Spinal cord (tissue), 10 donors: ENCODE results near the gene IMPA2. TPM values are rescaled to one million over a fixed set of nuclear protein-coding genes. Genes with fewer than 3 reads are reported as not detected.

Experiments
- DNase-seq, 6 donors: peaks; one replicate each; pipeline versions ENCODE4 v3.0.0 to v3.0.0-alpha.2; 2013 to 2015; ENCODE audit warnings: low spot score in 6 of 6, low read depth in 4 of 6
- H3K27ac ChIP-seq: one replicate; pipeline ENCODE4 v1.5.1; 2013; ENCODE audit warnings: low read depth, low read length, control low read depth
- H3K27me3 ChIP-seq: one replicate; pipeline ENCODE4 v1.6.1; 2013; ENCODE audit warnings: low read length; ENCODE audit not compliant: control insufficient read depth, insufficient read depth
- H3K36me3 ChIP-seq: one replicate; pipeline ENCODE4 v1.6.1; 2013; ENCODE audit warnings: low read length; ENCODE audit not compliant: control insufficient read depth, insufficient read depth
- H3K4me1 ChIP-seq: one replicate; pipeline ENCODE4 v1.6.1; 2013; ENCODE audit warnings: low read length; ENCODE audit not compliant: control insufficient read depth, insufficient read depth
- H3K4me3 ChIP-seq: one replicate; pipeline ENCODE4 v1.5.1; 2013; ENCODE audit warnings: low read depth, low read length, control low read depth
- H3K9me3 ChIP-seq: one replicate; pipeline ENCODE4 v1.6.1; 2013; ENCODE audit warnings: low read length; ENCODE audit not compliant: control insufficient read depth, insufficient read depth
- WGBS: methylation state at CpG from one replicate; pipeline ENCODE4 v1.1.5; 2013; ENCODE audit warnings: missing lambda C conversion rate; ENCODE audit not compliant: insufficient coverage; 5-methylcytosine and 5-hydroxymethylcytosine counted together
- polyA plus RNA-seq, 2 donors: library from polyadenylated mRNA; unstranded; fragments of 120-200 nt; gene quantifications; one replicate each; pipeline ENCODE4 v1.2.1, GENCODE V29; 2013; ENCODE audit not compliant: insufficient read length in 2 of 2
- total RNA-seq, 2 donors: library from RNA; depleted of rRNA in 1 of 2; stranded (reverse); fragments of 120-200 nt in 1 of 2; fragments of >200 nt in 1 of 2; gene quantifications; one replicate each; pipeline versions ENCODE4 v1.2.3 to v1.2.4, GENCODE V29; 2013 to 2014
- donor health status: healthy.

The IMPA2 gene
- total and polyA plus RNA-seq, 4 donors = 7.3 to 19.6 (median 9.7) TPM

GRCh38 chr18:12049978-12050811 is 68.9 kb downstream of the IMPA2 start:
- Histone ChIP-seq H3K4me1 (no peaks in the 10 kb centered on the region), H3K27me3 (no peaks in the 10 kb centered on the region), H3K27ac (no peak overlapping the region), H3K4me3 (no peak overlapping the region), H3K9me3 (no peaks in the 10 kb centered on the region), H3K36me3 (no peaks in the 10 kb centered on the region)
- DNase-seq = no peak
- 67% methylated on average over 5 of the region's 9 CpGs for WGBS

DNA sequence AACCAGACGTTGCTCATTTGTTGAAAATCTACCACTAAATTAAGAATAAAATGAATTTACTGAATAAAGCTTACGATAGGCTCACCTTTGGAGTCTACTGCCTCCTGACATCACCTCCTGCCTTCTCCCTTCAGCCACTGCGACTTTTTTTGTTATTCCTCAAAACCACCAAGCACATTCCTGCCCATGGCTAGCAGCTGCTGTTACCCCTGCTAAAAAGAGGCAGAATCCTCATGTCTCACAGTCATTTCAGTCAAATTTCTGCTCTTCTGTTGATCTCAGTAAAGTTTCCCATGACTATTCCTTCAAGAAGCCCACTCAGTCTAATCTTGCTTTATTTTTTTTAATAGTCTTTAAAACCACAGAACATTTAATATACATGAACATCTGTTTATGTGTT is 71.6 kb downstream of the IMPA2 start:
- Histone ChIP-seq H3K27ac (no peak overlapping the region), H3K4me1 (no peaks in the 10 kb centered on the region), H3K36me3 (no peaks in the 10 kb centered on the region), H3K9me3 (no peaks in the 10 kb centered on the region), H3K4me3 (no peak overlapping the region), H3K27me3 (no peaks in the 10 kb centered on the region)
- DNase-seq = no peak
- WGBS = 72% methylated on average over 2 of the region's 3 CpGs

GRCh38 chr18:12053289-12053688 is 72.0 kb downstream of the IMPA2 start:
- no peaks in the 10 kb centered on the region for H3K36me3 ChIP-seq
- DNase-seq = no peak
- no peak overlapping the region for H3K27ac ChIP-seq
- no CpG with 5 or more reads among the region's 2 CpGs for WGBS
- H3K4me1 ChIP-seq = no peaks in the 10 kb centered on the region
- H3K9me3 ChIP-seq = no peaks in the 10 kb centered on the region
- no peaks in the 10 kb centered on the region for H3K27me3 ChIP-seq
- H3K4me3 ChIP-seq = no peak overlapping the region

DNA sequence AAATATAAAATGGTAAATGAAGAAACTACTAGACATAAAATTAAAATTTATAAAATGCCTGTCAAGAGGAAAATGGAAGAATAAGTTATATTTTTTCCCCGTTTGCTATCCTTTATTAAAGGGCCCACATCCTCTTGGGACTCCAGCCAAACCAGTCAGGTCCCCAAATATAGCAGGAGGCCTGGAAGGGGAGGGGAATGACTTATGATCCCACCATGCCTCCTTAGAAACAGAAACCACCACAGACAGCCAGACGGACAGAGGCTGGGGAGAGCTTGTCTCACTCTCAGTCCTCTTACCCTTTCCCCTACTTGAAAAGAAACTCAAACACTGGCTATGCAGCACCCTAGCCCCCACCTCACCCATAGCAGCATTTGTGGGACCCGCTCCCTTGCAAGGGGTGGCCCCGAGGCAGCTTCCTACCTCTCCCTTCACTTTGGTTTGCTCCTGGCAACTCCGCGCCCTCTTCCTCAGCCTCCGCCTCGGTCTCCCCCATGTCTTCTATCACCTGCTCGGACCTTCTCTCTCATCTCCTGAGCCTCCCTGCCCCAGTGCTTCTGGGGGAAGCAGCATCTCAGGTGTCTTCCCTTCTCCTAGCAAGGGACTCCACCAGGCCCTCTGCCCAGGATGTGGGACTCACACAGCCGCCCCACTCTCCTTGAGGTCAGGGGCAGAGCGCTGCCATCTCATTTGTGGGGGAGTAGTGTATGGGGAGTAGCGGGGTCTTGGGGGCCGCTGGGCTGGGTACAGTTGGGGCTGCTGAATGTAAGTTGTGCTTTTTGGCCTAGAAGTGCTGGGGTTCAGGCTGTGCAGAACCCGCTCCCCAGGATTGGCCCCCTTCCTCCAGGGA is 75.0 kb downstream of the IMPA2 start:
- Histone ChIP-seq H3K4me1 (no peaks in the 10 kb centered on the region), H3K4me3 (no peak overlapping the region), H3K27ac (no peak overlapping the region), H3K36me3 (no peaks in the 10 kb centered on the region), H3K9me3 (no peaks in the 10 kb centered on the region), H3K27me3 (no peaks in the 10 kb centered on the region)
- WGBS = 86% methylated on average over 13 of the region's 14 CpGs
- DNase-seq = no peak

GRCh38 chr18:12056884-12057402 is 75.6 kb downstream of the IMPA2 start:
- no peak overlapping the region for H3K4me3 ChIP-seq
- no peaks in the 10 kb centered on the region for H3K36me3 ChIP-seq
- no peak for DNase-seq
- no peaks in the 10 kb centered on the region for H3K4me1 ChIP-seq
- H3K27me3 ChIP-seq = no peaks in the 10 kb centered on the region
- 89% methylated on average over 13 of the region's 14 CpGs for WGBS
- no peak overlapping the region for H3K27ac ChIP-seq
- H3K9me3 ChIP-seq = no peaks in the 10 kb centered on the region

DNA sequence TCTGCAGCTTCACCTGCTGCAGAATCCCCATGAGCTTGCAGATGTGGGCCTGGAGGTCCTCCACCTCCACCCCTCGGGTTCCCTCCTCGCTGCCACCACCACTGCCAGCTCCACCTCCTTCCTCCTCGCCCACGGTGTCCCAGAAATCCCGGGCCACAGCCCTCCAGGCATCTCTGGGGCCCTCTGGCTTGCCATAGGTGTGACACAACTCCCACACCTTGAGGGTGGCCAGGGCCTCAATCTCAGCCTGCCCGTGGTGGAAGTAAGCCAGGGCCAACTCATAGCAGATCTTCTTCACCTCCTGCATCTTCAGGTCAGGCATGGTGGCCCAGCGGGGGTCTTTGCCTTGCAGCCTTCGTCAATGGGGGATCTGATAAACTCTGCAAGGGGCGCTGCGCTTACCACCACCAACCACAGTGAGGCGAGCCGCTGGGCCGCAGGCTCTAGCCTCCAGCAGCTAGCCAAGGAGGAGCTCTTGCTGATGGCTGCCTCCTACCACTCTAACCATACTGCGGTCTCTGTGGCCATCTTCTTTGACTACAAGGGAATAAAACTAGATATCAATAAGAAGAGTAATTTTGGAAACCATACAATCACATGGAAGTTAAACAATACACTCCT is 76.2 kb downstream of the IMPA2 start:
- no peak for DNase-seq
- 76% methylated on average over 10 of the region's 14 CpGs for WGBS
- H3K9me3 ChIP-seq = no peaks in the 10 kb centered on the region
- no peak overlapping the region for H3K4me3 ChIP-seq
- no peaks in the 10 kb centered on the region for H3K36me3 ChIP-seq
- H3K4me1 ChIP-seq = no peaks in the 10 kb centered on the region
- H3K27ac ChIP-seq = no peak overlapping the region
- no peaks in the 10 kb centered on the region for H3K27me3 ChIP-seq

- H3K4me3 ChIP-seq = no peak overlapping the region
- no peak overlapping the region for H3K27ac ChIP-seq
- peak in 1 of 6 donors; percentile 19 for DNase-seq
- no peaks in the 10 kb centered on the region for H3K27me3 ChIP-seq
- 93% methylated on average over 14 of the region's 16 CpGs for WGBS
- H3K9me3 ChIP-seq = no peaks in the 10 kb centered on the region
- no peaks in the 10 kb centered on the region for H3K36me3 ChIP-seq
- no peaks in the 10 kb centered on the region for H3K4me1 ChIP-seq
Measured at GRCh38 chr18:12059334-12060181, 78.3 kb downstream of the IMPA2 start.

GRCh38 chr18:12060182-12060870 is 79.0 kb downstream of the IMPA2 start:
- no peaks in the 10 kb centered on the region for H3K4me1 ChIP-seq
- no peaks in the 10 kb centered on the region for H3K27me3 ChIP-seq
- no peaks in the 10 kb centered on the region for H3K9me3 ChIP-seq
- no peaks in the 10 kb centered on the region for H3K36me3 ChIP-seq
- DNase-seq = no peak
- 85% methylated on average over 17 of the region's 20 CpGs for WGBS
- H3K4me3 ChIP-seq = no peak overlapping the region
- H3K27ac ChIP-seq = no peak overlapping the region
